NB4 (cell line): ENCODE data around the gene ATP8B2.
"Not testable (repeated sequence)": the region's sequence is repeated elsewhere in the genome, so short reads cannot be mapped to it uniquely, and the experiment has no call there.

ENCODE experiments used
- CTCF ChIP-seq: IDR thresholded peaks from one replicate; pipeline ENCODE4 v1.5.1; 2012; ENCODE audit warnings: low read depth, low read length
- POLR2A ChIP-seq: IDR thresholded peaks from 2 replicates; pipeline ENCODE4 v1.6.1; 2011; ENCODE audit warnings: mild to moderate bottlenecking; ENCODE audit not compliant: insufficient read length; ENCODE audit errors: extremely low read depth

GRCh38 chr1:154321609-154321934 lies 3.8 kb upstream of the ATP8B2 start:
- not testable (repeated sequence) for TF ChIP-seq CTCF, POLR2A
